GM12874 (cell line): ENCODE results near the gene ILKAP.

Source experiments
- TF ChIP-seq, protein P1 (sequence below): IDR thresholded peaks from 2 replicates; pipeline ENCODE4 v1.5.1; 2011; ENCODE audit warnings: low read depth, mild to moderate bottlenecking, control low read depth, low read length, moderate library complexity; ENCODE audit not compliant: insufficient read depth

The ILKAP gene

DNA sequence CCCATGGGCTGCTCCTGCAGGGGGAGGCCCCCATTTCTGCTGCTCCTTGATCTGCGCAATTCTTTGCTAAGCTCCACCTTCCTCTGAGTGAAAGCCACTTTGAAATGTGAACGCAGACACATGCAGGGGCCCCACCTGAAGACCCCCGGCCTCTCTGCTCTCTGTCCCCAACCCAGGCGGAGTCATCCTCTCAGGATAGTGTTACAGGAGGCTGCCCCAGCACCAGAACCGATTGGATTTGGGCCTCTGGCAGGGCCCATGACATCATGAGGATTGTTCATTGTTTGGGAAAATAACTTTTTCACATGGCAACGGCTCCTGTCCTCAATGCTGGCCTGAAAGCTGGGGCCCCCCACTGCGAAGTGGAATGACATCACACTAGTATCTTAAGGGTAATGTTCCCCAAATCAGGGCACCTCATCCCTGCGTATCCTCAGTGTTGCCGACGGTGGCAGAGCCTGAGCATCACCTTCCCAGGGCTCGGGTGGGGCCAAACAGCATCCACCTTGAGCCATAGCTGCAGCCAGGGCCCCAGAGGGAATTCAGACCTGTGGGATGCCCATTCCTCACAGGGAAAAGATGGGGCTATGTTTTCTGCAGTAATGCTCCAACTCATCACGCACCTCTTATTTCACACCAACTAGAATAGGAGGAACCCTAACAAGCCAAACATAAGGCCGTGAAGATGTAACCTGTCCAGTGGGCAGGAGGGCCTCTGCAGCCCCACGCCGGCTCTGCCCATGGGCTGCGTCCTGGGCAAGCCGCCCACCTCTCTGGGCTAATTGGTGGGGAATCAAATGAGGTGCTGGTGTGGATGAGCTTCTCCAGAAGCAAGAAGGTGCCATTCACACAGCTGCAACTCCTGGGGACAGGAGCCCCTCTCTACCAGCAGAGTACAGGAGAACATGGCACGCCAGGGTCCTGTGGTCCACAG is 47.5 kb downstream of the ILKAP start:
- TF ChIP-seq, protein P1, sequence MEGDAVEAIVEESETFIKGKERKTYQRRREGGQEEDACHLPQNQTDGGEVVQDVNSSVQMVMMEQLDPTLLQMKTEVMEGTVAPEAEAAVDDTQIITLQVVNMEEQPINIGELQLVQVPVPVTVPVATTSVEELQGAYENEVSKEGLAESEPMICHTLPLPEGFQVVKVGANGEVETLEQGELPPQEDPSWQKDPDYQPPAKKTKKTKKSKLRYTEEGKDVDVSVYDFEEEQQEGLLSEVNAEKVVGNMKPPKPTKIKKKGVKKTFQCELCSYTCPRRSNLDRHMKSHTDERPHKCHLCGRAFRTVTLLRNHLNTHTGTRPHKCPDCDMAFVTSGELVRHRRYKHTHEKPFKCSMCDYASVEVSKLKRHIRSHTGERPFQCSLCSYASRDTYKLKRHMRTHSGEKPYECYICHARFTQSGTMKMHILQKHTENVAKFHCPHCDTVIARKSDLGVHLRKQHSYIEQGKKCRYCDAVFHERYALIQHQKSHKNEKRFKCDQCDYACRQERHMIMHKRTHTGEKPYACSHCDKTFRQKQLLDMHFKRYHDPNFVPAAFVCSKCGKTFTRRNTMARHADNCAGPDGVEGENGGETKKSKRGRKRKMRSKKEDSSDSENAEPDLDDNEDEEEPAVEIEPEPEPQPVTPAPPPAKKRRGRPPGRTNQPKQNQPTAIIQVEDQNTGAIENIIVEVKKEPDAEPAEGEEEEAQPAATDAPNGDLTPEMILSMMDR, result no peak

DNA sequence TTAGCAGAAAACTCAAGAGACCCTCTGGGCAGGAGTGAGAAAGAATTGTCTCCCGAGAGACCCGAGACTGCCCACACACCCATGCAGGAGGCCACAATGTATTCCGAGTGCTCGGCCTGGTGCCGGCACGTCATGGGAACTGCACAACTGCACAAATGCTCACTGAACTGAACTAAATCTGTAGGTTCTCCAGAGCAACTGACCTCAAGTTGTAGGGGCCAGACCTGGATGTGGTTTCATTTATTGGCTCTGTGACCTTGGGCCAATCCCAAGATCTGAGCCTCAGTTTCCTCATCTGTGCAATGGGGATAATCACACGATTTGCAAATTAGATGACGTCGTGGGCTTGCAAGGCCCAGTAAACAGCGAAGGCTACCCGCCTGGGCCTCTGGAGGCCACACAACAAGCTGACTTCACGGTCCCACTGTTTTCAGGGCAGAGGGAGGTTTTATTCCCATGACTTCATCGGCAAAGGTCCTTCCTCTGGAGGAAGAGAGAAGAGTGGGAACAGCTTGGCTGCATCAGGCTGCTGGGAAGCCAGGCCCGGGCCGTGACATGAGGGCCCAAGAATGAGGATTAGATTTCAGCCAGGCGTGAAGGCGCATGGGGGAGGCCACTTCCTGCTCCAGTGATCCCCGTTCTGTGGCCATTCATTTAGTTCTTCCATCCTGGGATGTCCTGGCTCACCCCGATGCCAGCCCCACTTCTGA is 48.3 kb downstream of the ILKAP start:
- TF ChIP-seq, protein P1, result no peak

DNA sequence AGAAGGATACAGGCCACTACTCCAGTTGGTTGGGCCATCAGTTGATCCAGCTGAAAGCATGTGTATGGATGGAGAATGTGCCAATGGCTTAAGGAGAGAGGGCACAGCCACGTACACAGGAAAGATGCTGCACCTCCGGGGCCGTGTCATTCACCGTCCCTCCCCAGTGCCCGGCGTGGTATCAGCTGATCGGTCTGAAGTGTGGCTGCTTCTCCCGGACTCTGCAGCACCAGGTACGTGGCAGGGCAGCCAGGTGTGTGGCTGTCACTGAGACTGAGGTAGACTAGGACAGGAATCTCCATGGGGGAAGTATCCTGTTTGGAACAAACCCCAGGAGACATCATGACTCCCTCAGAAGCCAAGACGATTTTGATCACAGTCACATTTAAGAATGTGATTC is 48.9 kb downstream of the ILKAP start:
- TF ChIP-seq, protein P1, result no peak

DNA sequence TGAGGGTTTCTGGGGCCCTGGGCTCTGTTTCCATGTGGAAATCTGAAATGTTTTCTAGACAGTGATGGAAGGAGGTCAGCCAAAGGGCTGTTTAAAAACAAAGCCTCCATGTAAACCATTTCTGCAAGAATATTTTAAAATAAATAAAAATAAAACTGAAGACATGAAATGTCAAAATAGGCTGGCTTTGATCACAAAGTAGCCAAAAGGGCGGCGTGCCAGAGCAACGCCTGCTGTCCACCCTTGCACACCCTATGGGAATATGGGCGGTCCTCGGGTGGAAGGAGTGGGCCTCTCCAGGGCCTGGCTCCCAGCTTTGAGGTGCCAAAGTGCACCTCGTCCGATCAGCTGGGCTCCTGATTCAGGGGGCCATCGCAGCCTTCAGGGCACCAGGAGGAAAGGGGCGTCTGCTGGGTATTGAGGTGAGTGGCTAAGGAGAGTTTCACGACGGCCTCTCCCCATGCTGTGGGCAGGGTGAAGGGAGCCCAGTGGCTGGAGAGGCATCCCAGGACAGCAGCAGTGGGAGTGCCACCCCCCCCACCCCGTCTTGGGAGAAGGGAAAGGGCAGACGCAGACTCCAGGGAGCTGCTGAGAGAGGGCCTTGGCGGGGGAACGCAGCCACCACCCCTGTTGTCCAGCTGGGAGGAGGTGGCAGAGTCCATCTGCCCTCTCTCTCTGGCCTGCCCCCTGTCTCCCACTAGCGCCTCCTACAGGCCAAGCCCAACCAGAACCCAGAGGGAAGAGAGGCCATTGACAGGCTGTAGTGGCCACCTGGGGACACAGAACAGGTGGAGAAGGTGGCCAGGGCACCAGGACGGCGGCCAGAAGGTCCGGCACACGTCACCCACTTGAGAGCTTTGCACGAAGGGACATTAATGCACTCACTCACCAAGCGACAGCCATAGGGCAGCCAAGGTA is 50.5 kb downstream of the ILKAP start:
- TF ChIP-seq, protein P1, result peak; percentile 39; the same call in 1 of the 2 replicates

DNA sequence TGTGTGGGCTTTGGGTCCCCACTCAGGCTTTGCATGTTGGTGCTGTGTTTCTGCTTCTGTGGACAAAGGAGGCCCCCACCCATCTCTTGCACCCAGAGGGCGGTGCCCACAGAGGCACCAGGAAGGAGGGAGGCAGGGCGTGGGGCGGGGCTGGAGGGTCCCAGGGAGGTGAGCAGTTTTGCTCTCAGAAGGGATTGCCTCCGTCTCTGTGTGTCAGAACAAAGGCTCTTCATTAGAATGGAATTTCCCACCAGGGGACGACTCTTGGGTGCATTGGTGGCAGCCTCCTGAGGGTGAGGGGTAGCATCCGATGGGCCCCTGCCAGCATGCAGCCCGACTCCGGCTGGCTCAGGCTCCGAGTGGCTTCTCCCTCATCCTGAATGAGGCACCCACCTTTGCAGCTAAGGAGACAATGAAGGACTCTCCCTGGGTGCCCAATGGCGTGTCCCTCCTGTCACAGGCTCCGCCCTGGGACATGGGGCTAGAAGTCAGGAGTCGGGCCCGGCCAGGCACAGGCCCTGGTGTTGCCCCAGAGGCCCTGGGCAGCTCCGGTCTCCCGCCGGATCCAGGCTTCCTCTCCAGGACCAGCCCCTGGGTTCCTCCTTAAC is 51.8 kb downstream of the ILKAP start:
- TF ChIP-seq, protein P1, result no peak

DNA sequence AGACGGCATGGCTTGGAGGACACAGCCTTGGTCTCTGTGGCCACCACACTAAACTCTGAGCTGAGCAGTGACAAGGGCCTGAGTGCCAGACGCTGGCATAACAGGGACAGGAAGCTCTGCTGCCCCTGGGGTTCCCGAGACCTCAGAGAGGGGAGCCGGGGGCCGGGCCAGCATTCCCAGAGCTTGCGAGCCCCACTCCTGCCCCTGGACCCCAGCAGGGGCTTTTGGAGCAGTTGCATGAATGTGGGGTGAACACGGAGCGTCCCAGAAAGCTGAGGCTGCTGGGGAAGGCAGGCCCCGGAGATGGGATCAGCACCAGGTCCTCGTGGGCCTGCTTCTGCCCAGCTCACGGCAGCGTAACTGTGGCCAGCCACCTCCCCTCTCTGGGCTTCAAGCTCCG is 52.3 kb downstream of the ILKAP start:
- TF ChIP-seq, protein P1, result no peak
